RWPE2 (cell line): ENCODE results near the gene CARD10.

ENCODE experiments used
- ATAC-seq: fragments of 200-7000 bp; cut with Tn5 transposase; 3 replicates; pipeline ENCODE4 v1.9.1; 2021; ENCODE audit warnings: low read depth
- DNase-seq: peaks from one replicate; pipeline ENCODE4 v3.0.0-alpha.2; 2020; ENCODE audit warnings: low spot score
- H3K27ac ChIP-seq: fragments of 450-650 bp; 2 replicates; pipeline ENCODE4 v1.5.1; 2017; ENCODE audit warnings: mild to moderate bottlenecking; ENCODE audit not compliant: poor library complexity, severe bottlenecking
- H3K27me3 ChIP-seq: fragments of 250-450 bp; sonication (Bioruptor Pico); 2 replicates; pipeline ENCODE4 v1.5.1; 2021; ENCODE audit warnings: mild to moderate bottlenecking, moderate library complexity; ENCODE audit not compliant: insufficient read depth, poor library complexity, severe bottlenecking
- H3K36me3 ChIP-seq: fragments of 250-450 bp; sonication (Bioruptor Pico); 2 replicates; pipeline ENCODE4 v1.5.1; 2020; ENCODE audit warnings: low read depth, mild to moderate bottlenecking, moderate library complexity
- H3K4me1 ChIP-seq: fragments of 250-450 bp; sonication (Bioruptor Pico); 2 replicates; pipeline ENCODE4 v1.5.1; 2021; ENCODE audit warnings: mild to moderate bottlenecking, moderate library complexity; ENCODE audit not compliant: insufficient read depth, poor library complexity, severe bottlenecking
- H3K4me3 ChIP-seq: fragments of 250-450 bp; sonication (Bioruptor Pico); 2 replicates; pipeline ENCODE4 v1.5.1; 2021; ENCODE audit warnings: mild to moderate bottlenecking, moderate library complexity; ENCODE audit not compliant: severe bottlenecking
- H3K9me3 ChIP-seq: fragments of 250-450 bp; sonication (Bioruptor Pico); 2 replicates; pipeline ENCODE4 v1.5.1; 2021; ENCODE audit warnings: mild to moderate bottlenecking, moderate library complexity; ENCODE audit not compliant: severe bottlenecking
- TF ChIP-seq, protein P1 (sequence below): fragments of 450-650 bp; IDR thresholded peaks from one replicate; pipeline ENCODE4 v1.5.1; 2017; ENCODE audit warnings: mild to moderate bottlenecking, moderate library complexity; ENCODE audit not compliant: poor library complexity, severe bottlenecking

The CARD10 gene

DNA sequence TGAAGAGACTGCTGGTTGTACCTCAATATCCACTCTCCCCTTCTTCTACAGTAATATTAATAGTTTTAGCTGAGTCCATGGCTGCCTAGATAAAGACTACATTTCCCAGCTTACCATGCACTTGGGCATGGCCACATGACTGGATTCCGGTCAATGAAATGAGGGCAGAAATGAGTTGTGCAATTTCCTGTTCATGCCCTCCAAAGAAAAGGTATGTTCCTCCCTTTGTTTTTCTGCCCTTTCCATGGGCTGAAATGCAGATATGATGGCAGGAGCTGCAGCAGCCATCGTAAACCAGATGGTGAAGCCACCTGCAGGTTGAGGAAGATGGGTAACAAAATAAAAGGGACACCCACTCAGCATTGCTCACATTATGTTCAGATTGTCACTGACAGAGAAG, 76.7 kb downstream of the CARD10 start:
- no peak for DNase-seq
- Histone ChIP-seq H3K27me3 (no peaks in the 10 kb centered on the region), H3K9me3 (no peaks in the 10 kb centered on the region), H3K36me3 (no peaks in the 10 kb centered on the region), H3K4me3 (no peak overlapping the region), H3K27ac (no peak overlapping the region), H3K4me1 (no peaks in the 10 kb centered on the region)
- peak; percentile 60 for ATAC-seq
- TF ChIP-seq, protein P1, sequence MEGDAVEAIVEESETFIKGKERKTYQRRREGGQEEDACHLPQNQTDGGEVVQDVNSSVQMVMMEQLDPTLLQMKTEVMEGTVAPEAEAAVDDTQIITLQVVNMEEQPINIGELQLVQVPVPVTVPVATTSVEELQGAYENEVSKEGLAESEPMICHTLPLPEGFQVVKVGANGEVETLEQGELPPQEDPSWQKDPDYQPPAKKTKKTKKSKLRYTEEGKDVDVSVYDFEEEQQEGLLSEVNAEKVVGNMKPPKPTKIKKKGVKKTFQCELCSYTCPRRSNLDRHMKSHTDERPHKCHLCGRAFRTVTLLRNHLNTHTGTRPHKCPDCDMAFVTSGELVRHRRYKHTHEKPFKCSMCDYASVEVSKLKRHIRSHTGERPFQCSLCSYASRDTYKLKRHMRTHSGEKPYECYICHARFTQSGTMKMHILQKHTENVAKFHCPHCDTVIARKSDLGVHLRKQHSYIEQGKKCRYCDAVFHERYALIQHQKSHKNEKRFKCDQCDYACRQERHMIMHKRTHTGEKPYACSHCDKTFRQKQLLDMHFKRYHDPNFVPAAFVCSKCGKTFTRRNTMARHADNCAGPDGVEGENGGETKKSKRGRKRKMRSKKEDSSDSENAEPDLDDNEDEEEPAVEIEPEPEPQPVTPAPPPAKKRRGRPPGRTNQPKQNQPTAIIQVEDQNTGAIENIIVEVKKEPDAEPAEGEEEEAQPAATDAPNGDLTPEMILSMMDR = no peak

DNA sequence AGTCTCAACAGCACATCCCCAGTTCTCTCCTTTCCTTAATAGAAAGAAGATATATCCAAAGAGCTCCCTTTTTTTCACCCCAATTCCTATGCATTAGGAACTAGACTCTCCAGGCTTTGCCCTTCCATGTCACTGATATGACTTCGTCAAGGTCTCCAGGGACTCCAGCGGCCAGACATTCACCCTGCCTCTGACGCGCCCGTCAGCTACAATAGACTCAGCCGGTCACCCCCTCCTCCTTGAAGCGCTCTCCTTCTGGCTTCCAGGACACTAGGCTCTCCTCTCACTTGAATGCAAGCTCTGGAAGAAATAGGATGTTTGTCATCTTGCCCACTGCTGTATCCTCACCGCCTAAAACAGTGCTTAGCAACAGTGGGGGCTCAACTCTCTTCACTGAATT, 77.1 kb downstream of the CARD10 start:
- no peak for ATAC-seq
- Histone ChIP-seq H3K9me3 (no peaks in the 10 kb centered on the region), H3K27ac (no peak overlapping the region), H3K36me3 (no peaks in the 10 kb centered on the region), H3K4me1 (no peaks in the 10 kb centered on the region), H3K27me3 (no peaks in the 10 kb centered on the region), H3K4me3 (no peak overlapping the region)
- no peak for DNase-seq
- TF ChIP-seq, protein P1 = no peak

DNA sequence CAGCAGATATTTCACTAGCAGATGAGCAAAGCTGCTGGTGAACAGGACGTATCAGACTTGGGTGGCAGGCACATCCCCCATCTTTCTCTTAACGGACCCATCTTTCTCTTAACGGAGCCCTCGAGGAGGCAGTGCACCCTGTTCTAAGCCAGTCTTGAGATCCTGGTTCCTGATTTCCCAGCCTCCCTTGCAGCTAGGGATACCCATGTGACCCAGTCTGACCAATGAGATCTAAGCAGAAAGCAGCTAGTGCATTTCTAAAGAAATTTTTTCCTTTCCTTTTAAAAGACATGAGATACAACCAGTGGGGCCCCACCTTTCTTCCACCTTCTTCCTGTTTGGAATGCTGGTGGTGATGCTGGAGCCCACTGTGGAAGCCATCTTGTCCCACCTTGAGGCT, 78.3 kb downstream of the CARD10 start:
- Histone ChIP-seq H3K9me3 (no peaks in the 10 kb centered on the region), H3K4me1 (no peaks in the 10 kb centered on the region), H3K36me3 (no peaks in the 10 kb centered on the region), H3K27ac (no peak overlapping the region), H3K4me3 (no peak overlapping the region), H3K27me3 (no peaks in the 10 kb centered on the region)
- TF ChIP-seq, protein P1 = no peak
- ATAC-seq (no peak), DNase-seq (no peak)
